Fibroblast of the aortic adventitia (primary cell): ENCODE data around the gene NBPF20. TPM values are rescaled to one million over a fixed set of nuclear protein-coding genes. Genes with fewer than 3 reads are reported as not detected.
A peak's percentile ranks its signal among the peaks of the same experiment; 100 is the strongest.
"Not testable (repeated sequence)": the region's sequence is repeated elsewhere in the genome, so short reads cannot be mapped to it uniquely, and the experiment has no call there.

Experiments
- DNase-seq: peaks from one replicate; pipeline ENCODE4 v3.0.0-alpha.2; 2010; ENCODE audit warnings: low read depth
- H3K4me3 ChIP-seq: 2 replicates; pipeline ENCODE4 v1.5.1; 2011; ENCODE audit warnings: low read depth, mild to moderate bottlenecking, control low read depth, low read length, moderate library complexity
- small RNA-seq: library from RNA; depleted of rRNA; stranded (forward); fragments of <200 nt; gene quantifications from one replicate; pipeline ENCODE3, GENCODE V24; 2012
- total RNA-seq: library from RNA; depleted of rRNA; stranded (reverse); fragments of >200 nt; gene quantifications from 2 replicates; pipeline ENCODE4 v1.2.3, GENCODE V29; 2012; ENCODE audit warnings: low replicate concordance

Gene NBPF20
- total RNA-seq, 1 donor, result 1.8 TPM

DNA sequence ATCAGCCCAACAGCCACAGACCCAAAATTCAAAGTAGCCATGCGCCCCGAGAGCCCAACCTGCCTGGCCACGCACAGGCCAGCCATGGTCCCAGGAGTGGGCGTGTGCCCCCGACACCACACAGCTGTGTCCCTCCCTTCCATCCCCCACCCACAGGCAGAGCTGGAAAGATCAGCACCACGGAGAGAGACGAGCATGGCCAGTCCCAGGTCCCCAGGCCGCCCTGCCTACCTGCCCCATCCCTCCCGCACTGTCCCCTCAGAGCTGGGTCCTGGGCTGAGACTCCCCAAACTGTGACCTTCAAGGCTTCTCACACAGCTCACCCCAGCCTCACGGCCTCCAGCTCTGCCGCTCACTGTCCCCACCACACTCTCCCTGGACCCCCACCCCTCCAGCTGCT, 19.8 kb upstream of the NBPF20 start:
- not testable (repeated sequence) for H3K4me3 ChIP-seq, DNase-seq

GRCh38 chr1:145442340-145442739, 16.9 kb upstream of the NBPF20 start:
- not testable (repeated sequence) for H3K4me3 ChIP-seq, DNase-seq

GRCh38 chr1:145431363-145432256, 6.2 kb upstream of the NBPF20 start:
- H3K4me3 ChIP-seq, result peak overlapping the region; percentile 17
- DNase-seq, result not testable (repeated sequence)

DNA sequence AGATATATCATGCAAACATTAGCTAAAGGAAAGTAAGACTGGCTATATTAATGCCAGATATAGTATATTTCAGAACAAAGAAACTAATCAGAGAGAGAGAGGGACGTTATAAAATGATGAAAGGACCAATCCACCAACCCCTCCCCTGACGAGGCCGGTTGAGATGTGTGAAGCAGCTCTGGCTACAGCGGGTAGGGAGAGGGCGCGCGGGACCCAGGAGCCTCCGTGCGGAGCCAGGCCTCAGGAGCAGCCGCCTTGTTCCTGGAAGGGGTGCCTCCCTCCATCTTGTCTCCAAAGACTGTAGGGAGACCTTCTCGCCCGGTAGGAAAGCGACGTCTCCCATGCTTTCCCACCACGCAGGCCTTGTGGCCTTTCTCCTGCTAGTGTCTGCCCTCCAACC, 5.4 kb upstream of the NBPF20 start:
- not testable (repeated sequence) for H3K4me3 ChIP-seq, DNase-seq

DNA sequence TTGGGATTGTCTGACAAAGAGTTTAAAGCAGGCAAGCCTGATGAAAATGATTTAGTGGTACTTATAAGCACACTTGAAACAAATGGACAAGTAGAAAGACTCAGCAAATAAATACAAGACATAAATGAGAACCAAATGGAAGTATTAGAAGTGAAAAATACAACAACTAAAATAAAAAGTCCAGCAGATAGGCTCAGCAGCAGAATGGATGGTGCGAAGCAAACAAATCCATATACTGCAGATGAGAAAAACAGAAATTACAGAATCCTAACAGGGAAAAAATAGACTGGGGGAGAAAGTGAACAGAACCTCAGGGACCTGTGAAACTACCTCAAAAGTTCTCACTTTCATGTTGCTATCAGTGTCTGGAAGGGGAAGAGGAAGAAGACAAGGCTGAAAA, 3.9 kb upstream of the NBPF20 start:
- H3K4me3 ChIP-seq, DNase-seq: not testable (repeated sequence)

DNA sequence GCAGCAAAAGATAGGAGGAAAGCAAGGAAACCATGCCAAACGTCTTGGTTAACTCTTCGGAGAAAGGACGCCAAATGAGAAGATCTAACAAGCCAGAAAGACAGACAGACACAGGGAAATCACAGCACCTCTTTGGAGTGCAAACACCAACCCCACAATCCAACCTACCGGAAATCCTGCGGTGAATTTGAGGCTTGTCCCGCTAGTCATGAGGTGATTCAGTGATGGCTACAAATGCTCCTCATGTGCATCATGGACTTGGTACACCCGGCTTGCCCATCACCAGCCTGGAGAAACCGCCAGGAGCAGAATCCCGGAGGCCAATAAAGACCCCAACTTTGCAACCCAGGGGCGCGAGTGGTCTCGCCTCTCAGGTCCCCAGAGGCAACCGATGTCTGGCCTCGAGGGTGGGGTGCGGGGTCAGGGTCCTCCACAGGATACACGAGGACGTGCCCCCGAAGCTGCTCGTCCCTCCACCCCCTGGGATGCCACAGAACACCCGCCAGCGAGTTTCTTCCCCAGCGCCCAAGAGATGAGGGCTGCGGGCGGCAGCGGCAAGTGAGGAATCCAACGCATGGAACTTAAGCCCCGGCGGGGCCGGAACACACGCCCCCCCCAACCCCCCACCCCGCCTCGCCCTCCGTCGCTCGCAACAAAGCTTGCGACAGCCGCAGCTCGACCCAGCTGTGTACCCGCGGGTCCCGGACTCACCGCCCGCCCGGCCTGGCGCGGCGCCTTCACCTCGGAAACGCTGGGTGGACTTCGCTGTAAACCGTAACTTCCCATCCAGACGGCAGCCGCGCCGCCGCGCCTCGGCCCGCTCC, 579 bp downstream of the NBPF20 start:
- H3K4me3 ChIP-seq, result peak overlapping the region; percentile 71
- peak; percentile 38 for DNase-seq

GRCh38 chr1:145415149-145415548, 10.3 kb downstream of the NBPF20 start:
- not testable (repeated sequence) for H3K4me3 ChIP-seq, DNase-seq

- not testable (repeated sequence) for H3K4me3 ChIP-seq, DNase-seq
These were observed 18.1 kb downstream of the NBPF20 start for GRCh38 chr1:145407266-145407665.

GRCh38 chr1:145404949-145405348, 20.5 kb downstream of the NBPF20 start:
- DNase-seq, result peak; percentile 50
- not testable (repeated sequence) for H3K4me3 ChIP-seq

GRCh38 chr1:145400701-145401100, 24.7 kb downstream of the NBPF20 start:
- H3K4me3 ChIP-seq, DNase-seq: not testable (repeated sequence)

Small RNA genes lying within 50 kb of the gene (small RNA-seq; reads per million reads assigned to genes)
- 26.6 reads per million, percentile 96 among the genes with 10 or more reads in this experiment for gene RF00003

Other genes starting within 250 kb of the NBPF20 start
- gene PPIAL4D, start 183.4 kb downstream of the NBPF20 start, total RNA-seq, result not detected in 2 replicates
- 32.7 and 37.7 TPM in 2 replicates for gene GPR89A, start 182.4 kb upstream of the NBPF20 start, total RNA-seq